Activated gamma-delta T cell (primary cell): ENCODE data around the gene XPOT.

Experiments used
- DNase-seq: peaks from one replicate; lab custom pipeline; 2025; lab: John Stamatoyannopoulos, UW

XPOT gene

DNA sequence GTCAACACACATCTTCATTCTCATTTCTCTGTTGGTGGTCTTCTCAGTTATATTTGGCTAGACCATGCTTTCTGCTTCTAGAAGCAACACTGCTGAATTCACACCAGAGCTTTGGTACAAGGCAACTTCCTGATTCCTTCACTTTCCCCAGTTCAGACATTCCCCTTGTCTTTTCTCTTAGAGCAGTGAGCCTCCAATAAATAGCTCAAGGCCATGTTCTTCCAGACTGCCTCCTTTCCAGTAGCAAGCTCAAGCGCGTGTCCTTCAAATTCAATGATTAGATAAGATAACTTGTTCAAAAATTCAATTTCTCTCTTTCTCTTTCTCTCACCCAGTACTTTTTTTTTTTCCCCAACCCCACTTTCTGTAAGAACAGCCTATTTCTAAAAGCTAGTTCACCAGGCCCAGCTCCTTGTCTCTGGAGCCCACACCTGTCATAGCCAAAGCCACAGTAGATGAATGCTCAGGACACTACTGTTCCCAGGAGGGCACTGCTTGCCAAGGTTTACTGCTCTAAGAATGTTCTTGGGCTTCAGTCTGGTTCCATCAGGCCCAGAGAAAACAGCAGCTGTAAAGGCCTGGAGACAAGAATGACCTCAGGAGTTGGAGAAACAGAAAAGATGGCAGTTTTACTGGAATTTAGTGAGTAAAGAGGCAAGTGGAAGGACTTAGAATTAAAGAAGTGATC lies 65.4 kb downstream of the XPOT start:
- DNase-seq: no peak

DNA sequence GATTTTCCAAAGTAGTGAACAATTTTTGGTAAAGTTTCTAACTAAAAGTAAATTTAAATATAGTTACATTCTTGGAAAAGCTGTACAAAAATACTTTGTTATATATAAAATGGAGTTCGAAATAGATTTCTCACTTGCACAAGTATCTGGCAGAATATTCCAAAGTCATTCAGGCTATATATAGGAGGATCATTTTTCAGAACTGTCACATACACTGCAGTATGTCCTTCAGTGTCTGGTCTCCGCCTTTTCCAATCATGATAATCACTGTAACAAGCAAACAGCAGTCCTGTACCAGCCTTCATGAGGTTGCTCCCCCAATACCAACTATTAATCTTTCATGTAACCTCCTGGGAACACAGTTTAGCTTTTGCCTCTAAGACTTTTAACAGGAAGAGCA lies 66.3 kb downstream of the XPOT start:
- no peak for DNase-seq

DNA sequence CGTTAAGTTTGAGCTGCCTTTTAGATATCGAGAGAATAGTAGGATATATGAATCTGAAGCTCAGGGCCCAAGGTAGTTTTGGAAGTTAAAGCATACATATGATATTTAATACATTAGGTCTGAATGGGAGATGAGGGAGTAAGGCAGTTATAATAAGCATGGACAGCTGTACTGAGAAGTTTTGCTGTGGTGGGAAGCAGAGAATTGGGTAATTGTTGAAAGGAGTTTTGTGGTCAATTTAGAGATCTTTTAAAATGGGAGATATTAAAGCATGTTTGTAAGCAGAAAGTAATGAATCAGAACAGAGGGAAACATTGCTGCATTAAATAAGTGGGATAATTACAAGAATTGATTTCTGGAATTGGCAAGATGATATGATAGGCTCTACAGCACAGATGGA lies 69.0 kb downstream of the XPOT start:
- no peak for DNase-seq

DNA sequence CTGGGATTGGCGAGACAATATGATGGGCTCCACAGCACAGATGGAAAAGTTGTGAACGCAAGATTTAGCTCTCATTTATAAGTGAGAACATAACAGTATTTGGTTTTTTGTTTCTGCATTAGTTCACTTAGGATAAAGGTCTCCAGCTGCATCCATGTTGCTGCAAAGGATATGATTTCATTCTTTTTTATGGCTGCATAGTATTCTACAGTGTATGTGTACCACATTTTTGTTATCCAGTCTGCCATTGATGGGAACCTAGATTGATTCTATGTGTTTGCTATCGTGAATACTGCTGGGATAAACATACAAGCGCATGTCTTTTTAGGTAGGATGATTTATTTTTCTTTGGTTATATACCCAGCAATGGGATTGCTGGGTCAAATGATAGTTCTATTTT lies 71.3 kb downstream of the XPOT start:
- DNase-seq: no peak

DNA sequence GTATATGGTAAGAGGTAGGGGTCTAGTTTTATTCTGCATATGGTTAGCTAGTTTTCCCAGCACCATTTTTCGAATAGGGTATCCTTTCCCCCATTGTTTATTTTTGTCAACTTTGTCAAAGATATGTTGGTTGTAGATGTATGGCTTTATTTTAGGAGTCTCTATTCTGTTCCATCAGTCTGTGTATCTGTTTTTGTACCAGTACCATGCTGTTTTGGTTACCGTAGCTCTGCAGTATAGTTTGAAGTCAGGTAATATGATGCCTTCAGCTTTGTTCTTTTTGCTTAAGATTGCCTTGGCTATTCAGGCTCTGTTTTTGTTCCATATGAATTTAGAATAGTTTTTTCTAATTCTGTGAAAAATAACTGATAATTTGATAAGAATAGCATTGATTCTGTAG lies 72.7 kb downstream of the XPOT start:
- DNase-seq: no peak

DNA sequence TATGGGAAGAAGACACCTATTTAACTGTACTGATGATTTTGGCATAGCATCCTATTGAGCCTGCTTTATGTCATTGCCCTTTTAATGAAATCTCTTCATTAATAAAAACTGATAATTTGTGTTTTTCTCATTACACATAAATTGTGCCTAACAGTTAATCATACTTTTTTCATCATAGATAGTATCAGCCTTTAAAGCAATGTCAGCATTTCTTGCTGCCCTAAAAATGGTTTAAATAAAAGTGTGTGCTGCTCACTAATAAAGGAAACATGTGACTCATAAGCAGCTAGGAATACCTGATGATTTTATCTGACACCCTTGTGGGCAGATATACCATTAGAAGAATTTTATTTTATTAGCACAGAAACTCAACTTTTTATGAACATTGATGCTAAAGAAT lies 74.5 kb downstream of the XPOT start:
- no peak for DNase-seq

DNA sequence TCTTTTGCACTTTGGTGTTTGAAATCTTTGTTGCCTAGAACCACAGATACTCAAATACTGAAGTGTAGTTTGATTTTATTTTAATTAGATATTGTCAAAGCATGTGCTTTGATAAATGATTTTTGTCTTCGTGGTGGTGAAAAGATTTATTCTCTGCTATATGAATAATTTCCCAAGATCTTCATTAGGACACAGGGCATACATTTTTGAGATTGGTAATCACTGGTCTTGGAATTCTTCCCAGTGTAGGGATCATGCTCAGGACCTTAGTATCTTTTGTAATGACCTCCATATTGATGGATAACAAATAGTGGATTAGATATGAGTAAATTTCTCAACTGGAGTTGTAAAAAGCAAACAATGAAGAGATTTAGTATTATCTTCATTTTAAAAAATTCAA lies 76.0 kb downstream of the XPOT start:
- DNase-seq: no peak

DNA sequence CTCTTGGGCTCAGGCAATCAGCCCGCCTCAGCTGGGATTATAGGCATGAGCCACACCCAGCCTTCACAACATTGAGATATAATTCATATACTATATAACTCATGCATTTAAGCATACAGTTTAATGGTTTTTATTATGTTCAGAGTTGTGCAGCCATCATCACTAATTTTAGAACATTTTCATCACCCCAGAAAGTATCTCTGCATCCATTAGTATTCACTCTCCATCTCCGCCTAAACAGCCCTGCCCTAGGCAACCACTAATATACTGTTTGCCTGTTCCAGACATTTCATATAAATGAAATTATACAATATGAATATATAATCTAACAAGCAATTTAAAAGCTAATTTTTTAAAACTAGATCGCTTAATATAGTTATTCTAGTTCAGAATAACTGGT lies 82.5 kb downstream of the XPOT start:
- no peak for DNase-seq

DNA sequence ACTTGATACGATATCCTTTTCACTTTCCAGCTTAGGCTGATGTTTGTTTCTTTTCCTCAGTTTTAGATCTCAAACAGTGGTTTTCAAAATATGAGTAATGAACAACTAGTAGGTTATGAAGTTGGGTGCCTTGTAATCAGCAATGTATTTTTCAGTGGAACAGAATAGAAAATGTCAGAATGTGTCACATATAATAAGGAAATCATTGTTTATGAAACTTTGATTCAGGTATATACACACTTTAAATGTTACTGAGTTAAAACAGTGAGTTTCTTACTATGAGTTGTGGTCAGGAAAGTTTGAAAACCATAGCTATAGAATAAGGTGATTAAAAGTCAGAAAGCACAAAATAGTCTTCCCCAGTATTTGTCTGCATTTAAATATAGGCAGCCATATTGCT lies 87.5 kb downstream of the XPOT start:
- DNase-seq: no peak

DNA sequence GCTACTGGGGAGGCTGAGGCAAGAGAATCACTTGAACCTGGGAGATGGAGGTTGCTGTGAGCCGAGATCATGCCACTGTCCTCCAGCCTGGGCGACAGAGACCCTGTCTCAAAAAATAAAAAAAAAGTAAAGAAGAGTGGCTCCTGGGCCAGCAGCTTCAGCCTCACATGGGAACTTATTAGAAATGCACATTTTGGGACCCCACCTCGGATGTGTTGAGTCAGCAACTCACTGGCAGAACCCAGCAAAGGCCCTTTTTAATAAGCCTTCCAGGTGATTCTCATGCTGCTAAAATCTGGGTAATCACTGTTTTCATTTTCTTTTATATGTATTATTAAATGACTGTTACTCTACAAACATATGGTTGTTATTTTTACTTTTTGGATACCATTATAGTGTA lies 89.3 kb downstream of the XPOT start:
- DNase-seq: no peak

DNA sequence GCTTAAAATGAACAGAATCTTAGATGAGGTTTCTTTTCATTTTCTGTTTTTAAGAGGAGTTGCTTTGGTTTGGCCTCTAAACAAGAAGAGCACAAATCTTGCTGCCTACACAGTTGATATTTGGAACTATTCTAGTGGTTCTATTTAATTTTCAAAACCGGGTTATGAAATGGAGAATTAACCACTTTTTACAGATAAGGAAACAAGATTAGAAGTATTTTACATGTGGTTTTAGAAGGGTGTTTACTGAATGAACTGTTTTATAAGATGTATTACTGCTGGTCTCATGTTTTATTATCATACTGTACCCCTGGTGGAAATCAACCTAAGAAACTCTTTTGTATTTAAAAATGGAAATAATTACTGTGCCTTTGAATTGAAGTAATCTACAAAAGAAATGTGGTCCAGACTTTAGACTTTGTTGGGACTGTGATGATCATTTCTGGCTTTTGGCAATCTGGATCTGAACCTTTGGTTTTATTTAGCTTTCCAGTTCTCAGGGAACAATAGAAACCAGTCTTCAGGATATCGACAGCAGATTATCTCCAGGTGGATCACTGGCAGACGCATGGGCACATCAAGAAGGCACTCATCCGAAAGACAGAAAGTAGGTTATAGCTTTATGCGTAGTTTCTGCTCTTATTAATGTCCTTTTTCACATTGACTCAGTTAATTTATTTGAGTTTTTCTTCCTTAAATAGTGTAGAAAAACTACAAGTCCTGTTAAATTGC lies 91.0 kb downstream of the XPOT start:
- DNase-seq: no peak

DNA sequence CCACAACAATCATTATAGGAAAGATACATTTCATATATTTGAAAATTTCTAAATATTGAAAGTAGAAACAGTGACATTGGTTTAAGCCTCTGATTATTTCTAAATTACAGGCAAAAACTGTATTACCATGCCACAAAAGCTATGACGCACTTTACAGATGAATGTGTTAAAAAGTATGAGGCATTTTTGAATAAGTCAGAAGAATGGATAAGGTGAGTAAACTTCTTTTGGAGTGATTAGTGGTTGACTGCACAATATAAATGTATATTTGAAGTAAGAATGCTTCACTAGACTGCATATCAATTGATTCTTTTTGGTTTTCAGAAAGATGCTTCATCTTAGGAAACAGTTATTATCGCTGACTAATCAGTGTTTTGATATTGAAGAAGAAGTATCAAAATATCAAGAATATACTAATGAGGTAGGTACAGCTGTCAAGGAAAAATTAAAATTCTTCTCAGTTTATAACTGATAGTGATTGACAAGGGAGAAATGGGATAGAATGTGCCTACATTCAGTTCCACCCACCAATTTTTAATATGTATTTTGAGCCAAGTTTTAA lies 92.7 kb downstream of the XPOT start:
- DNase-seq: no peak

DNA sequence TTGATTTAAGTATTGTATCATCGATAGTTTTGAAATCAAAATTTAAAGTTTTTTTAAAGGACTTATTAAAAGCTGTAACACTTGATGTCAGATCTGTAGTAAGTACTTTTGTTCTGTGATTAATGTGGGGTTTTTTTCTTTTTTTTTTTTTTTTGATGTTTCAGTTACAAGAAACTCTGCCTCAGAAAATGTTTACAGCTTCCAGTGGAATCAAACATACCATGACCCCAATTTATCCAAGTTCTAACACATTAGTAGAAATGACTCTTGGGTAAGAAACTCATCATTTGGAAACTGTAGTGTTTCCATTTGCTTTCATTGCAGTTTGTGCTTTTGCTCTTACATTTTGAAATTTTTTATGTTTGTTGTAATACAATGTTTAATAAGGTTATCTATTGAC lies 93.3 kb downstream of the XPOT start:
- DNase-seq: no peak

DNA sequence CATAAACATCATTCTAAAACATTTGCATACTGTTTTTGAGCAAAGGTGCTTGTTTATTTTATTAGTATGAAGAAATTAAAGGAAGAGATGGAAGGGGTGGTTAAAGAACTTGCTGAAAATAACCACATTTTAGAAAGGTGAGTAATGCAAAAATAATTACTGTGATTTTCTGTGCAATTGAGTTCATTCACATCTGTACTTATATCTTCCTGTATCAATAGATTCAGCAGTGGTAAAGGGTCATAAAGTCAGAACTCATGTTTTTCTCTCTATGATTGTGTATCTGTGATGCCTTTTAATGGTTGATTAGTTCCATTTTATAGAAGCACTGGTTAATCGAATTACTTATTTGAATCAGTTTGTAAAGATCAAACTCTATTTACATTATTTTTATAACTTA lies 93.7 kb downstream of the XPOT start:
- DNase-seq: no peak

DNA sequence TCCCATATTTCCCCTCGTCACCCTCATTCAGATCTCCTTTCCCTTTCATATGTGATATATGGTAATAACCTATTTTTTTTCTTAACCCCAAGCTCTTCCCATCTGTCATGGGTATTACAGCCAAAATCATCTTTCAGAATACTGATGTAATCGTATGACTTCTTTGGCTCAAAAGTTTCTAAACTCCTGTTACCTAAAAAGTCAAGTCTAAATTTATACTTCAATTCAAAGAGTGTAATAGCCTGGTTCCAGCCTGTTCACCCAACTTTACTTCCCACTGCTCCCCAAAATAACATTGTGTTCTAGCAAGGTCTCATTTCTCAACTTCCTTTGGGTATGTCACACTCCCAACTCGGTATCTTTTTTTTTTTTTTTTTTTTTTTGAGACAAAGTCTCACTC lies 96.2 kb downstream of the XPOT start:
- no peak for DNase-seq
